ENCODE measurements around the gene ABCG2.

- no peak for TF ChIP-seq CHD2 (IDR thresholded peaks at IDR 0.05; ENCODE audit: low read length, partially characterized antibody)
- no peak for TF ChIP-seq HOXA7 (CRISPR knock-in tag; IDR thresholded peaks at IDR 0.05)
- TF ChIP-seq EP300 (IDR thresholded peaks at IDR 0.05), result no peak
- no peak for TF ChIP-seq MAZ (IDR thresholded peaks at IDR 0.05; ENCODE audit: borderline replicate concordance, low read depth, low read length)
- no peak for TF ChIP-seq CTCF (IDR thresholded peaks at IDR 0.05)
- no peak for TF ChIP-seq RAD21 (conservative IDR thresholded peaks at IDR 0.05 in 1 of 2, IDR thresholded peaks at IDR 0.05 in 1 of 2)
- TF ChIP-seq POLR2A (IDR thresholded peaks at IDR 0.05; ENCODE audit: low read length), result no peak
- no peak for TF ChIP-seq HDAC2 (IDR thresholded peaks at IDR 0.05)
- no peak for TF ChIP-seq ZSCAN20 (CRISPR knock-in tag; IDR thresholded peaks at IDR 0.05)
- TF ChIP-seq KDM5A (IDR thresholded peaks at IDR 0.05), result no peak
- TF ChIP-seq MAFK (IDR thresholded peaks at IDR 0.05; ENCODE audit: partially characterized antibody), result no peak
- TF ChIP-seq PBX3 (IDR thresholded peaks at IDR 0.05), result no peak
Measured at GRCh38 chr4:88115587-88115986, 42.9 kb downstream of the ABCG2 start.

Measured in A549 (cell line).